ENCODE measurements around the gene ANKRD60.

GRCh38 chr20:58237318-58238132, 9.1 kb upstream of the ANKRD60 start:
- TF ChIP-seq POLR2AphosphoS5 (IDR thresholded peaks at IDR 0.05; ENCODE audit: low read depth, low read length) (no peak), TAF1 (IDR thresholded peaks at IDR 0.05; ENCODE audit: low read depth, low read length) (no peak), PAX5 (IDR thresholded peaks at IDR 0.05; ENCODE audit: insufficient read depth, low read length, severe bottlenecking) (no peak)
